PFSK-1 (cell line): ENCODE results near the gene CAMTA1.

ENCODE experiments used
- FOXP2 ChIP-seq: optimal IDR thresholded peaks from 2 replicates; pipeline ENCODE3; 2011; ENCODE audit warnings: borderline replicate concordance, control low read depth, inconsistent platforms; ENCODE audit not compliant: insufficient read depth; ENCODE audit errors: extremely low read length, extremely low read depth
- POLR2AphosphoS5 ChIP-seq: IDR thresholded peaks from 2 replicates; pipeline ENCODE4 v1.6.1; 2012; ENCODE audit warnings: low read depth, mild to moderate bottlenecking, control low read depth, low read length, moderate library complexity
- SIN3A ChIP-seq: IDR thresholded peaks from 2 replicates; pipeline ENCODE4 v1.6.1; 2012; ENCODE audit warnings: mild to moderate bottlenecking, low read length, moderate library complexity, borderline replicate concordance; ENCODE audit not compliant: insufficient read depth
- TAF1 ChIP-seq: IDR thresholded peaks from 2 replicates; pipeline ENCODE4 v1.6.1; 2012; ENCODE audit warnings: low read length, control low read depth, borderline replicate concordance; ENCODE audit not compliant: insufficient read depth
- TF ChIP-seq, protein P1 (sequence below), 2 experiments: IDR thresholded peaks; 2 replicates each; pipeline versions ENCODE4 v1.6.1 to v1.8.0; 2011 to 2012; ENCODE audit warnings: low read depth in 2 of 2, low read length in 2 of 2, control low read depth in 1 of 2, inconsistent platforms in 1 of 2, mild to moderate bottlenecking in 1 of 2, moderate library complexity in 1 of 2; ENCODE audit not compliant: insufficient read depth in 1 of 2

CAMTA1 gene

DNA sequence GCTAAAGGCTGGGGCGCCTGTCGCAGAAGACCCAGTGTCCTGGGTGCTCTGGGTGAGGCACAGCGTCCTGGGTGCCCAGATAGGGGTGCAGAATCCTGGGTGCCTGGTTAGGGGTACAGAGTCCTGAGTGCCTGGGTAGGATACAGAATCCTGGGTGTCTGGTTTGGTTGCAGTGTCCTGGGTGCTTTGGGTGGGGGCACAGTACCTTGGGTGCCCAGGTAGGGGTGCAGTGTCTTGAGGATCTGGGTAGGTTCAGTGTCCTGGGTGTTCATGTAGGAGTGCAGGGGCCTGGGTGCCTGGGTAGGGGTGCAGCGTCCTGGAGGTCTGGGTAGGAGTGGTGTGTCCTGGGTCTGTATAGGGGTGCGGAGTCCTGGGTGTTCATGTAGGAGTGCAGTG is 178.7 kb downstream of the CAMTA1 start:
- TF ChIP-seq POLR2AphosphoS5 (no peak), TAF1 (no peak), FOXP2 (no peak), SIN3A (no peak)
- TF ChIP-seq, protein P1, sequence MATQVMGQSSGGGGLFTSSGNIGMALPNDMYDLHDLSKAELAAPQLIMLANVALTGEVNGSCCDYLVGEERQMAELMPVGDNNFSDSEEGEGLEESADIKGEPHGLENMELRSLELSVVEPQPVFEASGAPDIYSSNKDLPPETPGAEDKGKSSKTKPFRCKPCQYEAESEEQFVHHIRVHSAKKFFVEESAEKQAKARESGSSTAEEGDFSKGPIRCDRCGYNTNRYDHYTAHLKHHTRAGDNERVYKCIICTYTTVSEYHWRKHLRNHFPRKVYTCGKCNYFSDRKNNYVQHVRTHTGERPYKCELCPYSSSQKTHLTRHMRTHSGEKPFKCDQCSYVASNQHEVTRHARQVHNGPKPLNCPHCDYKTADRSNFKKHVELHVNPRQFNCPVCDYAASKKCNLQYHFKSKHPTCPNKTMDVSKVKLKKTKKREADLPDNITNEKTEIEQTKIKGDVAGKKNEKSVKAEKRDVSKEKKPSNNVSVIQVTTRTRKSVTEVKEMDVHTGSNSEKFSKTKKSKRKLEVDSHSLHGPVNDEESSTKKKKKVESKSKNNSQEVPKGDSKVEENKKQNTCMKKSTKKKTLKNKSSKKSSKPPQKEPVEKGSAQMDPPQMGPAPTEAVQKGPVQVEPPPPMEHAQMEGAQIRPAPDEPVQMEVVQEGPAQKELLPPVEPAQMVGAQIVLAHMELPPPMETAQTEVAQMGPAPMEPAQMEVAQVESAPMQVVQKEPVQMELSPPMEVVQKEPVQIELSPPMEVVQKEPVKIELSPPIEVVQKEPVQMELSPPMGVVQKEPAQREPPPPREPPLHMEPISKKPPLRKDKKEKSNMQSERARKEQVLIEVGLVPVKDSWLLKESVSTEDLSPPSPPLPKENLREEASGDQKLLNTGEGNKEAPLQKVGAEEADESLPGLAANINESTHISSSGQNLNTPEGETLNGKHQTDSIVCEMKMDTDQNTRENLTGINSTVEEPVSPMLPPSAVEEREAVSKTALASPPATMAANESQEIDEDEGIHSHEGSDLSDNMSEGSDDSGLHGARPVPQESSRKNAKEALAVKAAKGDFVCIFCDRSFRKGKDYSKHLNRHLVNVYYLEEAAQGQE (IDR thresholded peaks at IDR 0.05; ENCODE audit: insufficient read depth in 1 of 2, low read depth in 2 of 2, low read length in 2 of 2) = no peak

DNA sequence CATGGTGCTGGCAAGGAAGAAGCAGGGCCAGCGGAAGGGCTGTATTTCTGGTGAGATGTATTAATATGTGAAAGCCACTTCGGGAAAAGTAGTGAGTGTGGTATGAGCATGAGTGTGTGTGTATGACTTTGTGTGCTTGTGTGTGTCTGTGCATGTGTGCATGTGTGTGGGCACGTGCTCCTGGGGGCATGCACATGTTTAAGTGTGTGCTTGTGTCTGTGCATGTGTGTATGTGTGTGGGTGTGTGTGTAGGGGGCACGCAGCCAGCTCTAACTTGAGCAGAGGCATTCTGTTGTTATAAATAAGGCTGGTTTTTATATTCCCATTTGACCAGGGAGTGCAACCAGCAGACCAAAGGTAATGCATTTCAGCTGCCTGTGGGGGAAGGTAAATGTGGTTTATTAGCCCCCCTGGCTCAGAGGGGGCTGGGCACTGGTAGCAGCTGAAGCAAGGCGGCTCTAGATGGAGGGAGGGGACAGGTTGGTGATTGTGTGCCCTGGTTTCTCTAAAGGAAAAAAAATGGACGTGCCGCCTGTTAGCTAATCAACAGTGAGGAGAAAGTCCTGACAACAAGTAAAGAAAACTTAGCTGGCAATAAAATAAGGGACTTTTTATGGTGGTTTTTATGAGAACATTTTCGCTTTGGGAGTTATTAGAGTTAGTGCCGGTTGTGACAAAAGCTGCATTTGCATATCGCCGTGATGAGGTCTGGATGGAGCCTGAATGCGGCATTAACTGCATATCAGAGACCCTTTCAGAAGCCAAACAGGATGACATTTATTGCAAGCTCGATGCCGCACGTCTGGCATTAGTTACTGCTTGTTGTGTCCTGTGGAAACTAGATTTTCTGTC is 180.1 kb downstream of the CAMTA1 start:
- TF ChIP-seq, protein P1 (IDR thresholded peaks at IDR 0.05; ENCODE audit: insufficient read depth in 1 of 2, low read depth in 2 of 2, low read length in 2 of 2) = no peak
- TF ChIP-seq FOXP2 (no peak), POLR2AphosphoS5 (no peak), TAF1 (no peak), SIN3A (no peak)

DNA sequence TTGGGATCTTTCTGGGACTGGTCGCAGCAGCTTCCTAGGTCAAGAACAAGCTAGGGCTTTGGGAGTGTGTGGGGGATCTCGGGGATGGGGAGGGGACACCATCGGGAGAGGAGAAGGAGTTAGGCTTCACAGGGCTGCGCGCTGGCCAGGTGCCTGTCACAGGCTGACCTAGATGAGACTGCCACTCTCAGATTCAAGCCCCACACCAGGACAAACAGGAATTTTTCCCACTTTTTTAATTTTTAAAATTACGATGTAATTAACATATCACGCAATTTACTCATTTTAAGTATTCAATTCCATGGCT is 180.6 kb downstream of the CAMTA1 start:
- TF ChIP-seq, protein P1 (IDR thresholded peaks at IDR 0.05; ENCODE audit: insufficient read depth in 1 of 2, low read depth in 2 of 2, low read length in 2 of 2) = no peak
- TF ChIP-seq POLR2AphosphoS5 = no peak
- TF ChIP-seq SIN3A = no peak
- no peak for TF ChIP-seq FOXP2
- no peak for TF ChIP-seq TAF1

DNA sequence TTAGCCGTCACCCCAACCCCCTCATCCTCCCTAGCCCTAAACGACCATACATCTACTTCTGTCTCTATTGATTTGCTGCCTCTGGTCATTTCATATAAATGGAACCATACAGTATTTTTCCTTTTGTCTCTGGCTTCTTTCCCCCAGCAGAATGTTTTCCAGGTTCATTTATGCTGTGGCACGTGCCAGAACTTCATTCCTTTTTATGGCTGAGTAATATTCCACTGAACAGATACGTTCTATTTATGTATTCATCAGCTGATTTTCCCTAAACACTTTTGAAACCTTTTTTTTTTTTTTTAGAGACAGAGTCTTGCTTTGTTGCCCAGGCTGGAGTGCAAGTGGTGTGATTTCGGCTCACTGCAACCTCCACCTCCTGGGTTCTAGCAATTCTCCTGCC is 181.1 kb downstream of the CAMTA1 start:
- TF ChIP-seq POLR2AphosphoS5 (no peak), SIN3A (no peak), FOXP2 (no peak), TAF1 (no peak)
- TF ChIP-seq, protein P1 (IDR thresholded peaks at IDR 0.05; ENCODE audit: insufficient read depth in 1 of 2, low read depth in 2 of 2, low read length in 2 of 2) = no peak

DNA sequence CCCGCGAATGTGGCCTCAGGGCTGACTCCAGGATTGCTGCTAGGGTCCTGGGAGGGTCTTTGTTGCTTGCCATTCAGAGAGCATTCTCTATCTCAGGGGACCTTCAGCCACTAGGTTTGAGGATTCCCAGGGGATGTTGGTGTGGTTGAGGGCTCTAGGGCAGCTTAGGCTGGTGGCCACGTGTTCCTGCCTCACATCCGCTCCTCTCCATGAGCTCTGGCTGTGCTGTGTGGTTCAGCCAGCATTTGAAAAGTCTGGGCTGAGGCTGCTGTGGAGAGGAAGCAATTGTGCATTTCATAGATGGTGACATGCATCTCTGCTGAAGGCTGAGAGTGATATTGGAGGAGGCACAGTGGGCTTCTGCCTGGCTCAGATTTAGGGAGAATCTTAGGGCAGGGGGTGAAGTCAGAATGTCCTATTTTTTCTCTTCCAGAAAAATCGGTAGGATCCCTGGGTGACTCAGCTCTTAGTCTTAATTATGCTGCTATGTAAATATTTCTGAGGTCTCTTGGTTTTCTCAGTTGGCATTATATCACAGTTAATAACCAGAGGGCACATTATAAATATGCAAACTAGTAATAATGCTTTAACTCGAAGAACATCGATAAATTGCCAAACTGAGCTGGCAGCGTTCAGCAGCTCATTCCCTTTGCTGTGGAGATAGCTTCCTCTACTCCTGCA is 182.3 kb downstream of the CAMTA1 start:
- TF ChIP-seq TAF1 (no peak), POLR2AphosphoS5 (no peak), SIN3A (no peak), FOXP2 (no peak)
- TF ChIP-seq, protein P1 (IDR thresholded peaks at IDR 0.05; ENCODE audit: insufficient read depth in 1 of 2, low read depth in 2 of 2, low read length in 2 of 2) = no peak
